Mesenchymal stem cell (in vitro differentiated cells and primary cell): ENCODE measurements around the gene MKRN2.
A peak's percentile ranks its signal among the peaks of the same experiment; 100 is the strongest.
"Not testable (repeated sequence)": the region's sequence is repeated elsewhere in the genome, so short reads cannot be mapped to it uniquely, and the experiment has no call there.

ENCODE experiments used
- DNase-seq: peaks from one replicate; pipeline ENCODE4 v3.0.0-alpha.2; 2013
- H2AFZ ChIP-seq: one replicate; pipeline ENCODE4 v1.6.1; 2013; ENCODE audit warnings: low read depth, mild to moderate bottlenecking, control low read depth, inconsistent platforms, low read length, moderate library complexity
- H2AK5ac ChIP-seq: 2 replicates; pipeline ENCODE4 v1.6.1; 2013; ENCODE audit warnings: low read length, moderate library complexity, mild to moderate bottlenecking, inconsistent platforms; ENCODE audit not compliant: severe bottlenecking
- H2BK120ac ChIP-seq: one replicate; pipeline ENCODE4 v1.6.1; 2013; ENCODE audit warnings: low read depth, mild to moderate bottlenecking, inconsistent platforms, low read length, moderate library complexity
- H2BK12ac ChIP-seq, 2 experiments: one replicate each; pipeline ENCODE4 v1.6.1; 2013; ENCODE audit warnings: inconsistent platforms in 2 of 2, low read length in 2 of 2, mild to moderate bottlenecking in 2 of 2, moderate library complexity in 2 of 2, control low read depth in 1 of 2
- H2BK15ac ChIP-seq: one replicate; pipeline ENCODE4 v1.6.1; 2013; ENCODE audit warnings: mild to moderate bottlenecking, low read depth, inconsistent platforms; ENCODE audit not compliant: poor library complexity, severe bottlenecking
- H2BK5ac ChIP-seq: 2 replicates; pipeline ENCODE4 v1.6.1; 2013; ENCODE audit warnings: low read depth, mild to moderate bottlenecking, low read length, control low read depth, inconsistent platforms; ENCODE audit not compliant: poor library complexity, severe bottlenecking
- H3K14ac ChIP-seq, 2 experiments: one replicate each; pipeline ENCODE4 v1.6.1; 2013; ENCODE audit warnings: inconsistent platforms in 2 of 2, low read length in 2 of 2, control low read depth in 1 of 2, mild to moderate bottlenecking in 1 of 2, moderate library complexity in 1 of 2
- H3K18ac ChIP-seq, 2 experiments: one replicate each; pipeline ENCODE4 v1.6.1; 2013; ENCODE audit warnings: inconsistent platforms in 2 of 2, low read length in 2 of 2, control low read depth in 1 of 2, low read depth in 1 of 2, mild to moderate bottlenecking in 1 of 2
- H3K23ac ChIP-seq, 2 experiments: one replicate each; pipeline ENCODE4 v1.6.1; 2013; ENCODE audit warnings: inconsistent platforms in 2 of 2, low read length in 2 of 2, mild to moderate bottlenecking in 2 of 2, moderate library complexity in 2 of 2, control low read depth in 1 of 2
- H3K27ac ChIP-seq: 2 replicates; pipeline ENCODE4 v1.5.1; 2013; ENCODE audit warnings: mild to moderate bottlenecking, moderate library complexity, low read length, control low read depth, inconsistent platforms; ENCODE audit not compliant: poor library complexity, severe bottlenecking
- H3K27me3 ChIP-seq, 2 experiments: 2 replicates each; pipeline versions ENCODE4 v1.6.1 to v1.7.0; 2013; ENCODE audit warnings: low read length in 2 of 2, mild to moderate bottlenecking in 2 of 2, moderate library complexity in 2 of 2, control low read depth in 1 of 2, inconsistent platforms in 1 of 2; ENCODE audit not compliant: control insufficient read depth in 1 of 2, insufficient read depth in 1 of 2
- H3K36me3 ChIP-seq, 2 experiments: 2 replicates each; pipeline versions ENCODE4 v1.6.1 to v1.7.0; 2013; ENCODE audit warnings: low read length in 2 of 2, control low read depth in 1 of 2, inconsistent platforms in 1 of 2, low read depth in 1 of 2, mild to moderate bottlenecking in 1 of 2; ENCODE audit not compliant: insufficient read depth in 2 of 2, control insufficient read depth in 1 of 2
- H3K4ac ChIP-seq, 2 experiments: one replicate each; pipeline ENCODE4 v1.6.1; 2013; ENCODE audit warnings: inconsistent platforms in 2 of 2, low read length in 2 of 2, mild to moderate bottlenecking in 2 of 2, moderate library complexity in 2 of 2, control low read depth in 1 of 2, low read depth in 1 of 2
- H3K4me1 ChIP-seq: 2 replicates; pipeline ENCODE4 v1.6.1; 2013; ENCODE audit warnings: low read depth, low read length, control low read depth; ENCODE audit not compliant: control insufficient read depth, insufficient read depth
- H3K4me2 ChIP-seq: 2 replicates; pipeline ENCODE4 v1.6.1; 2013; ENCODE audit warnings: low read length, mild to moderate bottlenecking, inconsistent platforms; ENCODE audit not compliant: poor library complexity, severe bottlenecking
- H3K4me3 ChIP-seq, 2 experiments: 2 replicates each; pipeline versions ENCODE4 v1.5.1 to v1.7.0; 2013; ENCODE audit warnings: low read length in 2 of 2, mild to moderate bottlenecking in 2 of 2, control low read depth in 1 of 2, low read depth in 1 of 2; ENCODE audit not compliant: insufficient read depth in 1 of 2
- H3K79me1 ChIP-seq: replicated peaks from 2 replicates; pipeline ENCODE4 v1.6.1; 2013; ENCODE audit warnings: mild to moderate bottlenecking, control low read depth, low read length, inconsistent platforms; ENCODE audit not compliant: poor library complexity, severe bottlenecking
- H3K9ac ChIP-seq: 2 replicates; pipeline ENCODE4 v1.7.0; 2013; ENCODE audit warnings: mild to moderate bottlenecking, low read length, moderate library complexity
- H3K9me3 ChIP-seq: 2 replicates; pipeline ENCODE4 v1.7.0; 2013; ENCODE audit warnings: mild to moderate bottlenecking, low read length; ENCODE audit not compliant: control insufficient read depth
- H4K8ac ChIP-seq: one replicate; pipeline ENCODE4 v1.6.1; 2013; ENCODE audit warnings: inconsistent platforms, mild to moderate bottlenecking, low read length, moderate library complexity
- H4K91ac ChIP-seq: one replicate; pipeline ENCODE4 v1.6.1; 2013; ENCODE audit warnings: mild to moderate bottlenecking, low read length, inconsistent platforms
- WGBS: methylation state at CpG from one replicate; pipeline ENCODE4 v1.1.7; 2013; ENCODE audit warnings: mixed read lengths; 5-methylcytosine and 5-hydroxymethylcytosine counted together

Gene MKRN2

DNA sequence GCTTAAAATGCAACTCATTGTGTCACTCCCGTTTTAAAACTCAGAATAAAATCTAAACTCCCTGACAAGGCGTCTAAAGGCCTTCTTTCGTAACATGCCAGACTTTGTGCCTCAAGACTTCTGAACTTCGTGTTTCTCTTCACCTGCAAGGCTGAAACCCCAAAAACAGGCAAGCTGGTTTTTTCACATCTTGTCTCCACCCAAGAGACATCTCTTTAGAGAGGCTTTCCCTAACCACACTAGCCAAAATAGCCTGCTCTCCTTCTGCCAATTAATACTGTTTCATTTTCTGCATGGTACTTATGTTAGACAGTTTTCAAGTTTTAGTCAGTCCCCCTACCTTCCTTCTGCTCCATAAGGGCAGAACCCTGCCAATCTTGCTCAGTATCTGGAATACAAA lies 65.4 kb downstream of the MKRN2 start:
- H3K4me2 ChIP-seq, result no peak overlapping the region
- no peak overlapping the region for H3K27ac ChIP-seq
- H3K4me1 ChIP-seq, result peaks cover 10% of the 10 kb centered on the region
- DNase-seq, result no peak
- H3K9me3 ChIP-seq, result no peaks in the 10 kb centered on the region
- no peak overlapping the region for H4K8ac ChIP-seq
- H2BK15ac ChIP-seq, result no peak overlapping the region
- H2BK5ac ChIP-seq, result no peak overlapping the region
- H4K91ac ChIP-seq, result no peak overlapping the region
- no peak overlapping the region for H2BK12ac ChIP-seq
- no peak overlapping the region for H2AFZ ChIP-seq
- no peak overlapping the region for H2BK120ac ChIP-seq
- peaks cover 6% of the 10 kb centered on the region for H3K79me1 ChIP-seq
- no peaks in the 10 kb centered on the region for H3K27me3 ChIP-seq
- H3K23ac ChIP-seq, result no peak overlapping the region
- H2AK5ac ChIP-seq, result no peak overlapping the region
- peaks cover 5 to 12% of the 10 kb centered on the region in 2 experiments for H3K36me3 ChIP-seq
- H3K18ac ChIP-seq, result no peak overlapping the region
- no peak overlapping the region for H3K9ac ChIP-seq
- no peak overlapping the region for H3K4ac ChIP-seq
- no peak overlapping the region for H3K14ac ChIP-seq
- H3K4me3 ChIP-seq, result no peak overlapping the region
- 92% methylated on average over 4 of the region's 4 CpGs for WGBS

GRCh38 chr3:12624056-12624455 lies 67.2 kb downstream of the MKRN2 start:
- H3K14ac ChIP-seq, result no peak overlapping the region
- no peak overlapping the region for H4K91ac ChIP-seq
- no peak overlapping the region for H3K18ac ChIP-seq
- 97% methylated on average over 5 of the region's 5 CpGs for WGBS
- no peak overlapping the region for H3K4ac ChIP-seq
- no peak overlapping the region for H4K8ac ChIP-seq
- H3K9me3 ChIP-seq, result no peaks in the 10 kb centered on the region
- H3K9ac ChIP-seq, result no peak overlapping the region
- H3K79me1 ChIP-seq, result peaks cover 2% of the 10 kb centered on the region
- H3K4me2 ChIP-seq, result no peak overlapping the region
- no peak overlapping the region for H2AK5ac ChIP-seq
- no peaks in the 10 kb centered on the region for H3K27me3 ChIP-seq
- no peak overlapping the region for H2AFZ ChIP-seq
- no peak overlapping the region for H2BK12ac ChIP-seq
- H3K4me3 ChIP-seq, result no peak overlapping the region
- H2BK5ac ChIP-seq, result no peak overlapping the region
- H3K36me3 ChIP-seq, result no peaks in the 10 kb centered on the region
- H3K27ac ChIP-seq, result no peak overlapping the region
- peaks cover 12% of the 10 kb centered on the region for H3K4me1 ChIP-seq
- no peak overlapping the region for H2BK120ac ChIP-seq
- DNase-seq, result no peak
- no peak overlapping the region for H3K23ac ChIP-seq
- no peak overlapping the region for H2BK15ac ChIP-seq

DNA sequence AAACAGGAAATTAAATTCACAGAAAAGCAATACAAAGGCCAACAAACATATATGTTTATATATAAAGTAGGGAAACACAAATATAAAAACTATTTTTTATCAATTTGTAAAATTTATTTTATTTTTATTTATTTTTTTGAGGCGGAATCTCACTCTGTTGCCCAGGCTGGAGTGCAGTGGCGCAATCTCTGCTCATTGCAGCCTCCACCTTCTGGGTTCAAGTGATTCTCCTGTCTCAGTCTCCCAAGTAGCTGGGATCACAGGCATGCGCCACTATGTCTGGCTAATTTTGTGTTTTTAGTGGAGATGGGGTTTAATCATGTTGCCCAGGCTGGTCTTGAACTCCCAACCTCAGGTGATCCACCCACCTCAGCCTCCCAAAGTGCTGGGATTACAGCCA lies 68.1 kb downstream of the MKRN2 start:
- H3K23ac ChIP-seq, H3K4ac ChIP-seq, H2AK5ac ChIP-seq, DNase-seq, H3K79me1 ChIP-seq, H3K36me3 ChIP-seq, H4K91ac ChIP-seq, H2BK5ac ChIP-seq, H3K4me2 ChIP-seq, H3K9ac ChIP-seq, H3K9me3 ChIP-seq, H2BK120ac ChIP-seq, H3K18ac ChIP-seq, H2BK12ac ChIP-seq, H3K27me3 ChIP-seq, H2BK15ac ChIP-seq, H3K4me3 ChIP-seq, H4K8ac ChIP-seq, H2AFZ ChIP-seq, H3K14ac ChIP-seq: not testable (repeated sequence)
- Histone ChIP-seq H3K27ac (peak overlapping the region; percentile 66), H3K4me1 (peaks cover 16% of the 10 kb centered on the region)
- WGBS, result 100% methylated on average over 2 of the region's 3 CpGs

- H2BK12ac ChIP-seq, result no peak overlapping the region
- peaks cover 3% of the 10 kb centered on the region for H3K79me1 ChIP-seq
- H3K14ac ChIP-seq, result no peak overlapping the region
- no peak overlapping the region for H4K8ac ChIP-seq
- WGBS, result 80% methylated on average over 1 of the region's 4 CpGs
- no peak overlapping the region for H2BK5ac ChIP-seq
- DNase-seq, result no peak
- no peak overlapping the region for H3K4ac ChIP-seq
- H3K36me3 ChIP-seq, result no peaks in the 10 kb centered on the region
- H4K91ac ChIP-seq, result no peak overlapping the region
- no peak overlapping the region for H2AK5ac ChIP-seq
- H3K4me2 ChIP-seq, result no peak overlapping the region
- H2AFZ ChIP-seq, result no peak overlapping the region
- no peak overlapping the region for H3K9ac ChIP-seq
- H3K23ac ChIP-seq, result no peak overlapping the region
- H3K4me3 ChIP-seq, result no peak overlapping the region
- no peak overlapping the region for H3K18ac ChIP-seq
- H3K27me3 ChIP-seq, result no peaks in the 10 kb centered on the region
- H2BK120ac ChIP-seq, result no peak overlapping the region
- H3K27ac ChIP-seq, result no peak overlapping the region
- H3K9me3 ChIP-seq, result no peaks in the 10 kb centered on the region
- peaks cover 16% of the 10 kb centered on the region for H3K4me1 ChIP-seq
- no peak overlapping the region for H2BK15ac ChIP-seq
These were observed 70.5 kb downstream of the MKRN2 start for GRCh38 chr3:12627370-12627769.
